Measurements from ENCODE around the gene SMARCC2. TPM values are rescaled to one million over a fixed set of nuclear protein-coding genes. Genes with fewer than 3 reads are reported as not detected.
A peak's percentile ranks its signal among the peaks of the same experiment; 100 is the strongest.

Gene SMARCC2
- total and polyA plus RNA-seq, 9 of the 15 experiments (the other 6 are each of a cell fraction or from before 2014, with no cell fraction given): 11.9 to 86.0 (median 36.6) TPM

GRCh38 chr12:56122637-56123036 is 66.6 kb downstream of the SMARCC2 start (continued):
- no peak for TF ChIP-seq CUX1 (CRISPR knock-in tag; IDR thresholded peaks at IDR 0.05)

GRCh38 chr12:56121204-56121870 is 67.9 kb downstream of the SMARCC2 start:
- Histone ChIP-seq H4K20me1 (replicated peaks; ENCODE audit: control insufficient read depth, insufficient read depth, low read length) (no peaks in the 10 kb centered on the region), H3K79me2 (ENCODE audit: control insufficient read depth, insufficient read depth, low read length) (peaks cover 26% of the 10 kb centered on the region), H3K27ac (ENCODE audit: extremely low read depth, low read depth, low read length) (no peak overlapping the region), H3K27me3 (ENCODE audit: control insufficient read depth in 2 of 2, insufficient read depth in 2 of 2, low read length in 2 of 2) (no peaks in the 10 kb centered on the region), H3K4me2 (ENCODE audit: insufficient read depth, low read length) (no peak overlapping the region), H3K4me3 (no peak overlapping the region), H3K9me3 (replicated peaks; ENCODE audit: control insufficient read depth, insufficient read depth, low read depth, low read length) (no peaks in the 10 kb centered on the region), H3K36me3 (ENCODE audit: control insufficient read depth, insufficient read depth, low read length) (peaks cover 27% of the 10 kb centered on the region), H3K9ac (ENCODE audit: insufficient read depth in 1 of 2, low read depth in 2 of 2, low read length in 2 of 2) (peak overlapping the region in 1 of 2 experiments; percentile 46; a peak in 2 of 4 replicates), H3K4me1 (replicated peaks in 1 of 2; ENCODE audit: control insufficient read depth in 2 of 2, insufficient read depth in 2 of 2, low read length in 2 of 2) (peaks cover 25 to 44% of the 10 kb centered on the region in 2 experiments), H2AFZ (ENCODE audit: low read depth, low read length) (no peak overlapping the region), H3K9me1 (ENCODE audit: control insufficient read depth, insufficient read depth, low read length) (no peaks in the 10 kb centered on the region)
- no peak for ATAC-seq
- intact Hi-C loops (cut with micrococcal nuclease): no loop called here
- FAIRE-seq: no peak
- POLR2A ChIA-PET: interaction anchor here (4.6 to 5.3 kb wide), 2 partner anchors 40 to 68 kb away, joined by 51 to 54 read pairs; partner anchors contain the start of genes MYL6 and SMARCC2
- no TSS peak for BruUV-seq (replicated peaks)
- in situ Hi-C loops (cut with MboI): loop anchor here (10.0 kb wide), 1 partner anchor 343 kb away; the partner anchor contains the start of gene SPRYD4
- TF ChIP-seq MAZ (CRISPR knock-in tag; conservative IDR thresholded peaks at IDR 0.05 in 1 of 2, IDR thresholded peaks at IDR 0.05 in 1 of 2): no peak
- TF ChIP-seq POLR2G (IDR thresholded peaks at IDR 0.05; ENCODE audit: low read depth, low read length): peak; percentile 38; the same call in 1 of the 2 replicates
- TF ChIP-seq SAFB2 (IDR thresholded peaks at IDR 0.05; ENCODE audit: borderline replicate concordance, low read depth, low read length, severe bottlenecking): no peak
- no peak for DNase-seq (ENCODE audit: extremely low read depth in 1 of 4, low spot score in 3 of 4)
- WGBS (ENCODE audit: insufficient coverage, low coverage, missing lambda C conversion rate): 92% methylated on average over 11 of the region's 11 CpGs
- CTCF ChIA-PET (ENCODE audit: low intra/inter-chr PET ratio): interaction anchor here (1.1 kb wide), 1 partner anchor 343 kb away, joined by 3 read pairs; no protein-coding TSS in a partner anchor

Data from K562 (cell line).